Measurements from ENCODE around the gene MDFI.

DNA sequence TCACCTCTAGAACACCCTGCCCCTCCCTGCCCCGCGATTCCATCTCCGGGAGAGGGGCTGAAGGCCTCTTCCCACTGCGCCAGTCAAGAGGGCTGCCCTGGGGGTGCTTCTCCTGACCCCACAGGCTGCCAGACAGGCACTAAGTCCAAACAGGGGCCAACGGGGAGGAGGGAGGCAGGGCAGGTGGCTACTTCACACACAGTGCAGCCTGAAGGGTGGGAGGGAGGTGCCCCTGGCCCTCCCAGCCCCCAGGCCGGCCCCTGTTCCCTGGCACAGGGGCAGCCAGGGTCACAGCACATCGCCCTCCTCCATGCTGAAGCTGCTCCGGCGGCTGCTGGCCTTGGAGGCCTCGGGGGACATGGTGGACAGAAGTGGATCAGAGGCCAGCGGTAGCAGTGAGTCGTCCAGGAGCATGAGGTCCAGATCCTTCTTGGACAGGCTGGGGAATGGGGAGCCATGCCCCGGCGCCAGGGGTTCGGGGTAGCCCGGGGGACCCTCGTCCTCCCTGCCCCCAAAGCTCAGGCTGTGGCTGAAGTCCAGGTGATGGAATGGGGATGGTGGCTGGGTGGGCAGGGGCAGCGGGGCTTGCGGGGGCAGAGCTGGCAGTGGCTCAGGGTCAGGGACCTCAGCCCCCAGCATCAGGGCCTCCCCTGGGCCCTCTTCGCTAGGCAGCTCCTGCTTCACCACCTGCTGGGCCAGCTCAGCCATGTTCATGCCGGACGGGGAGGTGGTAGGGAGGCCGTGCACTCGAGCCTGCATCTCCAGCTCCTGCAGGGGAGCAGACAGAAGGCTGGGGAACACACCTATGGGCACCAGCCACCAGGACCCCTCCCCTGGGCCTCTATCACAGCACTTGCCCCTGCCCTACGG, 46.3 kb downstream of the MDFI start:
- TF ChIP-seq, protein P1, sequence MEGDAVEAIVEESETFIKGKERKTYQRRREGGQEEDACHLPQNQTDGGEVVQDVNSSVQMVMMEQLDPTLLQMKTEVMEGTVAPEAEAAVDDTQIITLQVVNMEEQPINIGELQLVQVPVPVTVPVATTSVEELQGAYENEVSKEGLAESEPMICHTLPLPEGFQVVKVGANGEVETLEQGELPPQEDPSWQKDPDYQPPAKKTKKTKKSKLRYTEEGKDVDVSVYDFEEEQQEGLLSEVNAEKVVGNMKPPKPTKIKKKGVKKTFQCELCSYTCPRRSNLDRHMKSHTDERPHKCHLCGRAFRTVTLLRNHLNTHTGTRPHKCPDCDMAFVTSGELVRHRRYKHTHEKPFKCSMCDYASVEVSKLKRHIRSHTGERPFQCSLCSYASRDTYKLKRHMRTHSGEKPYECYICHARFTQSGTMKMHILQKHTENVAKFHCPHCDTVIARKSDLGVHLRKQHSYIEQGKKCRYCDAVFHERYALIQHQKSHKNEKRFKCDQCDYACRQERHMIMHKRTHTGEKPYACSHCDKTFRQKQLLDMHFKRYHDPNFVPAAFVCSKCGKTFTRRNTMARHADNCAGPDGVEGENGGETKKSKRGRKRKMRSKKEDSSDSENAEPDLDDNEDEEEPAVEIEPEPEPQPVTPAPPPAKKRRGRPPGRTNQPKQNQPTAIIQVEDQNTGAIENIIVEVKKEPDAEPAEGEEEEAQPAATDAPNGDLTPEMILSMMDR (IDR thresholded peaks at IDR 0.05) = no peak
- TF ChIP-seq POLR2A (IDR thresholded peaks at IDR 0.05) = no peak
